HL-60/S4 (cell line): ENCODE results near the gene IHH.

Experiments
- in situ Hi-C: fragments of 300-500 bp; cut with MboI; formaldehyde crosslinking; loops from 2 replicates; pipeline ENCODE4 v1.14.3; 2022; ENCODE audit warnings: low sequenced_read_pairs

The IHH gene

DNA sequence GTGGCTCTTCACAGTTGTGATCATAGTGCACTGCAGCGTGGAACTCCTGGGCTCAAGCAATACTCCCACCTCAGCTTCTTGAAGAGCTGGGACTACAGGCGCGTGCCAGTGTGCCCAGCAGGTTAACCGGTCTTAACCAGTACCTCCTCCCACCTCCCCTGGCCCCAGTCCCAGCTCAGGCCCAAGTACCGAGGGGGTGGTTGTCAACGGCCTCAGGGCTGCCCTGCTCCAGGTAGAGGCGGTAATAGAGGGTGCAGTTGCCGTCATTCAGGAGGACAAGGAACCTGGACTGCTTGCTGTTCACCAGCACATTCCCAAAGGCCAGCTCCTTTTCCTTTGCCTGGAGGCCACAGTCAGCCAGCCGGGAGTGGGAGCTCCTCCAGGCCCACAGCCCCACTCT is 39.1 kb downstream of the IHH start:
- in situ Hi-C loops, result no loop called here

GRCh38 chr2:219020604-219021365 is 39.9 kb downstream of the IHH start:
- in situ Hi-C loops, result no loop called here

DNA sequence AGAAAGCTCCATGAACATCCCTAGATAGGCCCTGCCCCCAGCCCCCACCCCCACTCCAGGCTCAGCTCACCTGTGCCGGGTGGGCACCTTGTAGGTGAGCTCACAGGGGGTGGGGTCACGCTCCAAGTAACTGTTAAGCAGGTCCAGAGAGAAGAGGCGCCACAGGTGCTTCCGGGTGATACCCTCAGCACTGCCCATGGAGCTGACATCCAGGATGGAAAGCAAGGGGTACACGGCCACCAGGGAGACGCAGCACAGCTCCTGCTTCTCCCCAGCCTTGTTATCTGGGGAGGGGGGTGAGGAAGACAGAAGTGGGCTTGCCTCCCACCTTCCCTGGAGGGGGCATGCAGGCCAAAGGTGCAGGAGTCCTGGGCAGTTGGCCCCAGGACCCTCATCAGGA is 41.3 kb downstream of the IHH start:
- in situ Hi-C loops, result no loop called here

- in situ Hi-C loops, result no loop called here
Observed at GRCh38 chr2:219018726-219019125, 42.0 kb downstream of the IHH start.

GRCh38 chr2:219018286-219018685 is 42.4 kb downstream of the IHH start:
- in situ Hi-C loops, result no loop called here

- in situ Hi-C loops, result no loop called here
Observed at GRCh38 chr2:219017201-219017931, 43.4 kb downstream of the IHH start.

- in situ Hi-C loops, result no loop called here
Observed at GRCh38 chr2:219016721-219017120, 44.0 kb downstream of the IHH start.

- in situ Hi-C loops, result no loop called here
Observed at GRCh38 chr2:219010873-219011272, 49.8 kb downstream of the IHH start.

- in situ Hi-C loops, result no loop called here
Observed at GRCh38 chr2:219010162-219010756, 50.5 kb downstream of the IHH start.

DNA sequence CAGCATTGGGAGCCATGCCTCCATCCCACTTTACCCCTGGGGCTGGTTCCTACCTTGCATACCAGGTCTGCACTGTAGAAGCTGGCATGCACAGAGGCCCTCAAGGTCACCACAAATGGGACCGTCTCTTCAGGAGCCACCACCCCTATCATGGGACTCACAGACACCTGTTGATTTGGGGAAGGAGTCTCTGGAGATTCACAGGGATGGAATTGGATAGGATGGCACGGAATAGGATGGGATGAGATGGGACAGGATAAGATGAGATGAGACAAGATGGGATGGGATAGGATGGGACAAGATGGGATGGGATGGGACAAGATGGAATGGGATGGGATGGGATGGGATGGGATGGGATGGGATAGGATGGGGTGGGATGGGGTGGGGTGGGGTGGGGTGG is 51.4 kb downstream of the IHH start:
- in situ Hi-C loops, result no loop called here
